GM19025 (cell line): ENCODE data around the gene THADA.
"Not testable (repeated sequence)": the region's sequence is repeated elsewhere in the genome, so short reads cannot be mapped to it uniquely, and the experiment has no call there.

Experiments
- ATAC-seq: cut with Tn5 transposase; IDR thresholded peaks from one replicate; pipeline ENCODE4 v1.9.1; 2021; ENCODE audit warnings: mild to moderate bottlenecking, low read depth, moderate library complexity; ENCODE audit not compliant: unreplicated experiment

Gene THADA

DNA sequence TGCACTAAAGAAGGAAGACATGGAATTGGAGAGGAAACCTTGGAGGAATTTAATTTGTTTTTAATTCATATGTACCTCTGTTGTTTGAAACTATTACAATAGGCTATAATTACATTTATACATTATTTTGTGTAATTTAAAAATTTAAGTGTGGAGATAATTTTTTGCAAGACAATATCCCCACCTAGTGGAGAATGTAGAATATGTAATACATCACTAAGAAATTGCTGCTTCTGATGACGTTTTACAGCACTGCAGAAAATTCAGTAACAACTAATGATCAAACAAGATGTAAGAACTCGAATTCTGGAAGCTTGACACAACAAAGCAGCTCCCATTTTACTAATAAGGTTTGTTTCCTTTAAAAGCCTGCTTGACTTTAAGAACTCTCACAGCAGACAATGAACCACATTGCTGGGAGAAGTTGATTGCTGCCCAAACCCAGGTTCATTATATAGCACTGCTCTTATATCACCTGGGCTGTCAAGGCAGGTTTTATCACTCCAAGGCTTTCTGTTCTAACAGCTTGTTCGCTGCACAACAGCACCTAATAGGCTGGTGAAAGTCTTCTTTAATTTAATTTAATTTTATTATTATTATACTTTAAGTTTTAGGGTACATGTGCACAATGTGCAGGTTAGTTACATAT lies 53.4 kb downstream of the THADA start:
- ATAC-seq = no peak

DNA sequence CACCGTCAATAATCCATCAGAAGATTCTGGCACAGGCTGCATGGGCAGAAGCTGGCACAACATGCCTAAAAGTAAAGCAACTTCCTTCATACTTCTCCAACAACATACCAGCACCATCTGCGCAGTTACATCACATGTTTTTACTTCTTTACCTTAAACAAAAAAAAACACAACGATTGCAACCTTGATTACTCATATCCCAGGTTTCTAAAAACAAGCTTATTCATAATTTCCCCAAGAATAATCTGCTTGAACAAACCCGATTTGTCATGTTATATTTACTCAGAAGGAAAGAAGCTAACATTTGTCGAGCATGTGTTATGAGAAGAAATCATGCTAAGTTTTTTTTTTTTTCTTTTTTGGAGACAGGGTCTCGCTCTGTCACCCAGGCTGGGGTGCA lies 54.7 kb downstream of the THADA start:
- ATAC-seq = no peak

DNA sequence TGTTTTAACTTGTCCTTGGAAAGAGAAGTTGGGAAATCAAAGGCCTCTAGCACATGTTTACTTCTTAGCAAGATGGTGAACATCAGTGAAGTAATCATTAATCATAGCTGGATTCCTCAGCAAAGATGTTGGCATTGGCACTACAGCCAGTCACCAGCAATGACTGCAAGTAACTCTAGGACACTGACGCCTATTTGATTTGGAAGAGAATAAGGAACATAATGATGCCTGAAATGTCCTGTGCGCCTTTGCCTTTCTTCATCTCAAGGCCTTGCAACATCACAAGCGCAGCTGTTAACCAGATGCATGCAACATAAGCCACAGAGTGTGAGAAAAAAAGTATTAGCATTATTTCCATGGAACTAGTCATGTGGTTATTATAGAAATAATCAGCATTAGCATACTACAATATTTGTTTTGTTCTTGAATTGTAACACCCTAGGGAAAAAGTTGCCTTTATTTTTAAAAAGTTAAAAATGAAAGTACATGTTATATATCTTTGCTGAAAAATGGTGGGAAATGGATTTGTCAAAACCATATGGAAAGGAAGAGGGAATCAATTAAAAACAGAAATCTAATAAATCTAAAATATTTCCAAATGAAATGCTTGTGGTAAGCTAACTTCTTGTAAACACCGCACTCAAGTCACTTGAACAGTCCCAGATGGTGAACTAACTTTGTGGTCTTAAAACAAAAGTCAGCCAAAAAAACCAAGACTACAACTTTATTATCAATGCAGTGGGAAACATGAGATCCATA lies 55.6 kb downstream of the THADA start:
- no peak for ATAC-seq

DNA sequence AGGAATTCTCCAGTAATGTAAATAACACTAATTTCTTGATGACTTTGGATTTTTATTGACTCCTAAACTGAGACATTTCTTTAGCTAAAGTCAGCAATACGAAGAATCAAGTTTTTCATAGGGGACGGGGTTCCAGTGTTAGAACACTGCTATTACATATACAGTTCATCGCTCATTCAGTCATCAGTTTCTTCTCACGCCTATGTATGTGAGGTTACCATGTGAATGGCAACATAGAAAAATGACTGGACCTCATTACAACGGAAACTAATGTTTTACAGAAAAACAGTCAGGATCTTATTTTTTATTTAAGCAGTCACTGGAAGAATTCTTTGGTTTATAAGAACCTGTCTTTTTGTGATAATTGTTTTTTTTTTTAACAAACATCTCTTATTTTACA lies 56.4 kb downstream of the THADA start:
- ATAC-seq = no peak

DNA sequence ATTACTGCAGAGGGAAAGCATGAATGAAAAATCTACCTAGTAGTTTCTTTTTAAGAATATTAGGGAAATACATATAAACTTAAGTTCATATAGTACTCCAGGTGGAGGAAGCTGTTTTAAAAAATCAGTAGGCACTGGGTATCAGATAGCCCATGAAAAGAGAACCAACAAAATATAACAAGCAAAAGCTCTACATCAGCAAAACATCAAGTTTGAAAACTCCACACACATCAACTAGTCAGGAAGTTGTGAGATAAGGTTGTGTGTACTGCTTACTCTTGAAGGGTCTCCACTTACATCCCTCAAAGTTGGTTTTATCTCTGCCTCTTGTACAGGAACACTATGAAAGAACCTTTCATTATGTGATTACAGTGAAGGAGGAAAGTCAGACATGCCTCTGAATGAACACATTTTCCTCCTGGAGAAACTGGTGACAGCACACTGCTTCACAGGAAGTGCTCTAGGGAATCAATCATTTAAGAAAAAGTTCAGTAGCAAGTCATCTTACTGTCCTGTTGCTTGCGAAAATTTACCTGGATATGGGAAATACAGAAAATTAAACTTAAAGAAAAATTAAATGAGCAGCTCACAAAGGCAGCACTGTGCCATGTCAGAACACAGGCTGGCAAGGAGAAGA lies 57.7 kb downstream of the THADA start:
- ATAC-seq = no peak

DNA sequence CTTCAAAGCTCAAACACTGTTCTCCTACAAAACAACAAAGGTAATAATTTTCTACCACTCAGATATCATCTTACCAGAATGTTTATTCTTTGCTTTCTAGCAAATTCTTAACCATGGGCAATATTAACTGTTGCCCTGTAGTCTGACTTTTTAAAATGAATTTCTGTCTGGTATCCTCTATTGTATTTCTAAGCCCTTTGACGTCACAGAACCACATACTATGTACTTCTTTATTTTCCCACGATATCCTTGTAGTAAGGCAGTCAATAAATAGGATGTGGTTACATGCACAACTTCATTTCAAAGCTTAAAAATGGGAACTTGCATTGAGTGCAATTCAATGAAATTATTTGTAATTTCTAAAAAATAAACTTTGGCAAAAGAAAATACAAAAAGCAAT lies 58.7 kb downstream of the THADA start:
- no peak for ATAC-seq

DNA sequence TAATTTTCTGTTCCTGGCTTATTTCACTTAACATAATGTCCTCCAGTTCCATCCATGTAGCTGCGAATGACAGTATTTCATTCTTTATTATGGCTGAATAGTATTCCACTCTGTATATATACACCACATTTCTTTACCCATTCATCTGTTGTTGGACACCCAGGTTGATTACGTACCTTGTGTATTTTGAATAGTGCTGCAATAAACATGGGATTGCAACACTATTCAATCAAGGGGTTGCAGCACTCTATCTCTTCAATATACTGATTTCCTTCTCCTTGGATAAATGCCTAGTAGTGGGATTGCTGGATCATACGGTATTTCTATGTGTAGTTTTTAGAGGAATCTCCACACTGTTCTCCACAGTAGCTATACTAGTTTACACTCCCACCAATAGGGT lies 61.3 kb downstream of the THADA start:
- ATAC-seq = no peak

DNA sequence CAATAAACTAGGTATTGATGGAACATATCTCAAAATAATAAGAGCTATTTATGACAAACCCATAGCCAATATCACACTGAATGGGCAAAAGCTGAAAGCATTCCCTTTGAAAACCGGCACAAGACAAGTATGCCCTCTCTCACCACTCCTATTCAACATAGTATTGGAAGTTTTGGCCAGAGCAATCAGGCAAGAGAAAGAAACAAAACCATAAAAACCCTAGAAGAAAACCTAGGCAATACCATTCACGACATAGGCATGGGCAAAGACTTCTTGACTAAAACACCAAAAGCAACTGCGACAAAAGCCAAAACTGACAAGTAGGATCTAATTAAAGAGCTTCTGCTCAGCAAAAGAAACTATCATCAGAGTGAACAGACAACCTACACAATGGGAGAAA lies 63.3 kb downstream of the THADA start:
- not testable (repeated sequence) for ATAC-seq

DNA sequence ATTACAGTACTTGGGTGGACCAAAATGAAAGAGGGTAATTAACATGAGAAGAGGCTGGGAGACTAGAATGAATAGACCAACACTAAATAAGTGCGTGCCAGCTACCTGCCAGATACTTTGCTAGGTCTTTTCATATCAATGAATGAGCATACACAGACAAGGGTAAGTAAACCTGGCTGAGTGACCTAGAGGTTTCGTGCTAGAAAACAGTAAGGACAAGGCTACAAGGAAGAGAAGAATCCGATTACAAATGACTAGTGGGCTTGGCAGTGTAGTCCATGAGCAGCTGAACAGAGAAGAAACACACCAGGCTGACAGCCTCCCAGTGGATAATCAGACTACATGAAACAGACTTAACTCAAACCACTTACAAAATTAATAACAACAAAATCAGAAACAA lies 64.6 kb downstream of the THADA start:
- ATAC-seq = no peak

DNA sequence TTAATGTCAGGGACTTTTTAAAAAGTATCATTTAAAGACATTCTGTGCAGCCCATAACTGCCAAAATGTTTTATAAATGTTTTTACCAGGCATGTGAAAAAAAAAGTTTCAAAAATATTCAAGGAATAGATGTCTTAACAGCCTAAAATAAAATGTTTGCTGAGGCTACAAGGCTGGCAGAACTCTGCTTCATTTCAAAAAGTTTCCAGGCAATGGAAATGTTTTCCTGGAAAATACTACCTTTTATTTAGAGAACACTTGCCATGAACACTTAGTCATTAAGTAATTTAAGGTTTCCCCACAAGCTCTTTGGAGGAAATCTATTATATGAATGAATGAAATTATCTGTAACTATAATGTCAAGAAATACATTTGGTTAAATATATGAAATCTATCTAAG lies 68.8 kb downstream of the THADA start:
- no peak for ATAC-seq

DNA sequence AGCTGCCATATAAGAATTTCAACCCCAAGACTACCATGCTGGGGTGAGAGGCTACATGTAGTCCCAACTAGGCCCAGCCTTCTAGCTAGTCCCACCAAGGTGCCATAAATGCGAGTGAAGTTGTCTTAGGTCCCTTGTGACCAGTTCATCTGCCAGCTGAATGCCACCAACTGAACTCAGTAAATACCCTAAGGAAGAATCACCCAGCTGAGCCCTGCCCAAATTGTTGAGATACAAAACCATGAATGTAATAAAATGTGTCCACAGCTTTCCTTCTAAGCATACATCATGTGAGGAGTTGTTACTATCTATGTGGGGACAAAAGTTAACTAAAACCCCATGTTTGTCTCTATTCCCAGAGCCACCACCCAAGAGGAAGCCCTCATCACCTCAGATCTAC lies 70.3 kb downstream of the THADA start:
- ATAC-seq = no peak

DNA sequence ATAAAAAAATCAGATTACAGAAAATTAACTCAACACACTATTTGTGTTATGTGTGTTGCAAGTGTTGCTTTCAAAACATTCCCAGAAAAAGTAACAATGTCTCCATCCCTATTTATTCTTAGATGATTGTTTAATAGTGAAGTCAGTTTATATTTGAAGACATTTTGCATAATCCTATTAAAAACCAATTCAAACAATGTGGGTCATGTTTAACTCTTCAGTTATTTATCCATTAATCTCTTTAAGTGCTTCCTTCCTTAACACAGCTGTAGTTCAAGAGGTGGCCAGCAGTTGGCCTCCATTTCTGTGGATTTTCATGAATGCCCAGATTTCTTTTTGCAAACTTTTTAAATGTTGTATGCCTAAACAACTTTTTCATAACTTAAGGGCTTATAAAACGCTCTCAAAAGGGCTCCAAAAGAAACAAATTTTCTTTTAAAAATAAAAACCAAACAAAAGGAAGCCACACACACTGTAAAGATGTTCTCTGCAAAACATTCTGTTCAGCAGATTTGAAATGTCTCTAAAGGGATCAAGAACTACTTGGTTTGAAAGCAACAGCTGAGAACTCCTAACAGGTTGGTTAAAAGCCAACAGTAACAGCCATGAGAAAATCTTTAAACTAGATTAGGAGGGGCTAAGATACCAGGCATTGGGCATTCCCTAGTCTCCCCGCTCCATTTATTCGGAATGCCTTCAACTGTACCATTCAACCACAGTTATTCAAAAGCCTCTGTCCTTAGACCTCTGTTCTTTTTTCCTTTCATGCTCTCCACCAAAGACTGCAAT lies 71.5 kb downstream of the THADA start:
- no peak for ATAC-seq

DNA sequence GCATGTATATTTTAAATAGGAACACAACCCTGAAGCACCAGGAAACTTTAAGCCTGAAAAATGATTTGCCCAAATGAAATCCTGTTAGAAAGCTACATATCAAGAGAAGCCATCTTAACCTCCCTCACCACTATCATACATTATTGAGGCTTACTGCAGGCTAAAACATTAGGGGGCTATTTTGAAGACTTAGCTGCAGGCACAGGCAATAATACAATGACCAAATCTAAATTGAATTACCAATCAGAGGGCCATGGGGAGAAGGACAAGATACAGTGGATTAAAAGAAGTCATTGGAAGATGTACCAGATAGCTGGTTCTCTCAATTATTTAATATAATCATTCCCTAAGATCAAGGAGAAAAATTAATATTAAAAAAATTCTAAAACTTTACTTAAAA lies 73.7 kb downstream of the THADA start:
- no peak for ATAC-seq

DNA sequence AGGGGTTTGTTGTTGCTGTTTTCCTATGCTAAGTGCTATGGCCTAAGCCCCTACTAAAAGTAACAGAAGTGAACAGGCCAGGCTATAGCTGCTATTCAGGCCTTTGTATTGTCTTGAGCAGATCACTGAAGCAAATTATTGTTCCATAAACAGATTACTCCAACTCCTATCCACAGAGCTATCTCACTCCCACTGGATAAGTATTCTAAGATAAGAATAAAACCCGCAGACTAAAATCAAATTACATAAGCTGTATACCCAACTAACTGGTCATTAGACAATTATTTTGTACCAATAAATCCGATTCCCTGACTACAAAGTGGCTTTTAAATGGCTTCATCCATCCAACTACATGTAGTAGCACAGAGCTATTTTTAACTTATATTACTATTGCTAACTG lies 74.3 kb downstream of the THADA start:
- ATAC-seq = no peak

DNA sequence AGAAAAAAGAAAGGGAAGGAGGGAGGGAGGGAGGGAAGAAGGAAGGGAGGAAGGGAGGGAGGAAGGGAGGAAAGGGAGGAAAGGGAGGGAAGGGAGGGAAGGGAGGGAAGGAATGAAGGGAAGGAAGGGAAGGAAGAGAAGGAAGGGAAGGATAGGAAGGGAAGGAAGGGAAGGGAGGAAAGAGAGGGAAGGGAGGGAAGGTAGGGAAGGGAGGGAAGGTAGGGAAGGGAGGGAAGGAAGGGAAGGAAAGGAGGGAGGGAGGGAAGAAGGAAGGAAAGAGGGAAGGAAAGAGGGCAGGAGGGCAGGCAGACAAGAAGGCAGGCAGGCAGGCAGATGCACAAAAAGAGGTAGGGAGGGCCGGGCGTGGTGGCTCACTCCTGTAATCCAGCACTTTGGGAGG lies 74.9 kb downstream of the THADA start:
- no peak for ATAC-seq

DNA sequence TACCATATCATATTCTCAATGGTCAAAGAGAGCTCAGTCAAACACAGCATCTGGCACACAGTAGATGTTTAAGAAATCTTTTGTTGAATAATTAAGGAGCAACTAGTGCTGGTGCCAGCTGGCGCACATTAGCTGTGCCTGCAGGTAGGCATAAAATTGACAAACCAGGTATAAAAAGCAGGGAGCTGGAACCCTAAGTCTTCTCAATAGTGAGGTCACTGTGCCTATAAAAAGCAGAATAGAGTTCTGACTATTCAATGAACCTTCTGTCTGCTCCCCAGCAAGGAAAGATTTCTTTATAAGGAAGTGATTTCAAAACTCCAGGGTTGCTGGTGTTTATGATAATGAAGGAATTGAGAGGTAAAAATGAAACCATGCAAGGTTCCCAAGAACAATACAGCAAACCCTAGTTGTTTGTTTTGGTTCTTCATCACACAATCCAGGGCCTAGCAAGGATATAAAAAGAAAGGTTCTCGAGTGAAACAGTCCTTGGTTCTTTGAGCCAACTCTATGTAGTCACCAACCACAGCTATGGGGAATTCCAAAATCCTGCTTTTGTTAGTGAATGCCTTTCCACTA lies 76.1 kb downstream of the THADA start:
- ATAC-seq = no peak

DNA sequence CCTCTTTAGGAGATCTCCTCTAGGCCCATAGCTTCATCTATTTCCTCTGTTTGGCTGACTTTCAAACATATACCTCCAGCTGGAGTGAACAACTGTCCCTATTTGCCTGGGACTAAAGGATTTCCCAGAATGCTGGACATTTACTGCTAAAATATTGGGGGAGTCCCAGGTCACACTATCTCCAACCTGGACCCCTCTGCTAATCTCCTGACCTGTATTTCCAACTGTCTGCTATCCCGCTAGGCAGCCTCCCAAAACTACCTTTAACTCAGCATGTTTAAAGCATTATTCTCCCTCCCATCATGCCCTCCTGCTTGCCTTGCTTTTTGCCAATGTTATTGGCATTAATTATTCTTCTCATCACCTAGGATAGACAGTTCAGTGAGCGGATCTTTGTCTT lies 77.1 kb downstream of the THADA start:
- no peak for ATAC-seq

DNA sequence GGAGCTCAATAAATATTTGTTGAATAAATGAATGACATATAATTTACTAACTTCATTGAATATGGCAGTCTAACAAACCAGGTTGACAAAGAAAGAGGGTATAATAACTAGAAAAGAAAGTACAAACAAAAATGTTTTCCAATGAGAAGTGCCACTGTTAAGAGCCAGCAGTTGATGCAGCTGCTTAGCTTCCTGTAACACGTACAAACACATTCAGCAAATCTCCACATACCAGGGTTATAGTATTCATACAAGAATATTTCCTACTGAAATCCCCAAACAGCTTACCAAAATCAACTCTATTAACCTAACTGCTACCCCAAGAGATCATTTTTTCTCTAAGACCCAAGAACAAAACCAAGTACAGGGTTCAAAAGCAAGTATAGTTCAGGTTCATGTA lies 77.7 kb downstream of the THADA start:
- ATAC-seq = no peak

DNA sequence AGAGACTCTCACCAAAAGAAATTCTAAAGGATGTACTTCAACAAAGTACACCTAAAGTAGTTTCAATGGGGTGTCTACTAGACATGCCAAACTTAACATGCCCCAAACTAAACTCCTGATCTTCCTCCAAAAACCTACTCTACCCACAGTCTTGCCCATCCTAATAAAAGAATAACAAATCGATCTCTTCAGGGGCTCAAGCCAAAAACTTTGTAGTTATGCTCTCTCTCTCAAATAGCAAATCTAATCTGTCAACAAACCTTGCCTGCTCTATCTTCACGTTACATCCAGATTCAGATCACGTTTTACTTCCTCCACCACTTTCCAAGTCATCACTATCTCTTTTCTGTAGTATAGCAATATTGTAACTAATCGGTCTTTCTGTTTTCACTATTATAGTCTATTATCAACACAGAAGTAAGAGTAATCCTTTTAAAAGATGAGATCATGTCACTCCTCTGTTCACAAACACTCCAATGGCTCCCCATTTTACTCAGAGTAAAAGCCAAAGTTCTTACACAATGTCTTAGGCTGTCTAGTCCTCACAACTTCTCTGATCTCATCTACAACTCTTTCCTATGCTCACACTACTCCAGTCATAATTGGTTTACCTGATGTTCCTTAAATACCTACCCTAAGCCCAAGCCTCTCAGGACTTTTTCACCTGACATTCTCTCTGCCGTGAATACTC lies 79.9 kb downstream of the THADA start:
- ATAC-seq = no peak

DNA sequence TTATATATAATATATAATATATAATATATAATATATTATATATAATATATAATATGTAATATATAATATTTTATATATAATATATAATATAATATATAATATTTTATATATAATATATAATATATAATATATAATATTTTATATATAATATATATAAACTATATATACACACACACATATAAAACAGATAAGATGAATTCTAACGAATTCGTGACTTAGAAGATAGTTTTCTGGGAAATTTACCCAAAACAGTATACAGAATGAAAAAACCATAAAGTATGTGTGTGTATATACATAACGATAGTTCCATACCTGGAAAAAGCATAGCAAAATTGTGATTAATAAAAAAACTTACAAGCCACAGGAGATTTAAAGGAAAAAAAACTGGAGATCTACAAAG lies 80.6 kb downstream of the THADA start:
- ATAC-seq = no peak
